Gastrocnemius medialis (tissue), 4 donors: ENCODE data around the gene MND1.

ENCODE experiments used
- POLR2A ChIP-seq, 2 donors: fragments of 450-650 bp; IDR thresholded peaks; one replicate each; pipeline ENCODE4 v1.6.1; 2017; ENCODE audit warnings: antibody characterized with exemption in 2 of 2, mild to moderate bottlenecking in 2 of 2, moderate library complexity in 2 of 2
- TF ChIP-seq, protein P1 (sequence below), 5 experiments: fragments of 450-650 bp in 3 of 5; fragments of 200-600 bp in 2 of 5; sonication (generic) in 2 of 5; IDR thresholded peaks in 4 of 5; conservative IDR thresholded peaks in 1 of 5; 1 replicate in 4 of 5; 2 replicates in 1 of 5; pipeline ENCODE4 v1.5.1; 2016 to 2019; ENCODE audit warnings: antibody characterized with exemption in 5 of 5, mild to moderate bottlenecking in 3 of 5, moderate library complexity in 3 of 5

DNA sequence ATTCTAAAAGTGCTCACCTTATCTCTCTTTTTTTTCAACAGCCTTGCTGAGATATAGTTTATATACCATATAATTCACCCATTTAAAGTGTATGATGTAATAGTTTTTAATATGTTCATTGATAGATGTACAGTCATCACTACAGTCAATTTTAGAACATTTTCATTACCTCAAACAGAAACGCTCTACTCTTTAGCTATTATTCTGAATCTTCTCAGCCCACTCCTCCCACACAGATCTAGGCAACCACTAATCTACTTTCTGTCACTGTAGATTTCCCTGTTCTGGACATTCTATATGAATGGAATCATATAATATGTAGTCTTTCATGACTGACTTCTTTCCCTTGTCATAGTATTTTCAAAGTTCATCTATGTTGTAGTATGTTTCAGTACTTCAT lies 22.6 kb downstream of the MND1 start:
- TF ChIP-seq, protein P1, sequence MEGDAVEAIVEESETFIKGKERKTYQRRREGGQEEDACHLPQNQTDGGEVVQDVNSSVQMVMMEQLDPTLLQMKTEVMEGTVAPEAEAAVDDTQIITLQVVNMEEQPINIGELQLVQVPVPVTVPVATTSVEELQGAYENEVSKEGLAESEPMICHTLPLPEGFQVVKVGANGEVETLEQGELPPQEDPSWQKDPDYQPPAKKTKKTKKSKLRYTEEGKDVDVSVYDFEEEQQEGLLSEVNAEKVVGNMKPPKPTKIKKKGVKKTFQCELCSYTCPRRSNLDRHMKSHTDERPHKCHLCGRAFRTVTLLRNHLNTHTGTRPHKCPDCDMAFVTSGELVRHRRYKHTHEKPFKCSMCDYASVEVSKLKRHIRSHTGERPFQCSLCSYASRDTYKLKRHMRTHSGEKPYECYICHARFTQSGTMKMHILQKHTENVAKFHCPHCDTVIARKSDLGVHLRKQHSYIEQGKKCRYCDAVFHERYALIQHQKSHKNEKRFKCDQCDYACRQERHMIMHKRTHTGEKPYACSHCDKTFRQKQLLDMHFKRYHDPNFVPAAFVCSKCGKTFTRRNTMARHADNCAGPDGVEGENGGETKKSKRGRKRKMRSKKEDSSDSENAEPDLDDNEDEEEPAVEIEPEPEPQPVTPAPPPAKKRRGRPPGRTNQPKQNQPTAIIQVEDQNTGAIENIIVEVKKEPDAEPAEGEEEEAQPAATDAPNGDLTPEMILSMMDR (IDR thresholded peaks at IDR 0.05 in 4 of 5, conservative IDR thresholded peaks at IDR 0.05 in 1 of 5) = no peak
- no peak for TF ChIP-seq POLR2A (IDR thresholded peaks at IDR 0.05)
